Measurements from ENCODE around the gene C10orf105.

The C10orf105 gene

GRCh38 chr10:71666639-71667386, 52.8 kb downstream of the C10orf105 start:
- DNase-seq, result no peak

GRCh38 chr10:71665456-71665855, 54.1 kb downstream of the C10orf105 start:
- DNase-seq, result no peak

- DNase-seq, result no peak
Observed at GRCh38 chr10:71664585-71664984, 55.0 kb downstream of the C10orf105 start.

GRCh38 chr10:71663311-71663710, 56.3 kb downstream of the C10orf105 start:
- no peak for DNase-seq

GRCh38 chr10:71661779-71662336, 57.7 kb downstream of the C10orf105 start:
- no peak for DNase-seq

Measured in NCI-H1417 treated with DMSO at 0.1 percent for 48 hours (cell line).